Mucosa of gallbladder (tissue), 1 donor: ENCODE results near the gene PTGIR. TPM values are rescaled to one million over a fixed set of nuclear protein-coding genes. Genes with fewer than 3 reads are reported as not detected.

ENCODE experiments used
- DNase-seq: peaks from one replicate; pipeline ENCODE4 v3.0.0-alpha.2; 2020; ENCODE audit warnings: low spot score
- total RNA-seq: library from RNA; stranded (reverse); gene quantifications from one replicate; pipeline ENCODE4 v1.2.1, GENCODE V29; 2021
- donor health status: DM: no; HTN: no; CAD: no.

The PTGIR gene
- total RNA-seq = 1.7 TPM

GRCh38 chr19:46624958-46625661, at the start of gene PTGIR:
Gene PTGIR, minus strand, starts transcription at chr19:46625089. Its CDS starts 864 bp downstream, at chr19:46624225.
- peak; percentile 45 for DNase-seq

- DNase-seq = no peak
Measured at GRCh38 chr19:46670813-46671212, 45.9 kb upstream of the PTGIR start.

- DNase-seq = no peak
Measured at GRCh38 chr19:46668662-46669061, 43.8 kb upstream of the PTGIR start.

GRCh38 chr19:46665072-46665471, 40.2 kb upstream of the PTGIR start:
- no peak for DNase-seq

GRCh38 chr19:46661735-46662592, 37.1 kb upstream of the PTGIR start:
- DNase-seq = peak; percentile 87

GRCh38 chr19:46661020-46661731, 36.3 kb upstream of the PTGIR start, which contains the start of gene DACT3:
Gene DACT3, minus strand, starts transcription at chr19:46661182. Its CDS starts 118 bp downstream, at chr19:46661064.
- peak; percentile 100 for DNase-seq

GRCh38 chr19:46660551-46661019, 35.7 kb upstream of the PTGIR start:
- DNase-seq = peak; percentile 24

GRCh38 chr19:46660008-46660517, 35.2 kb upstream of the PTGIR start:
- peak; percentile 18 for DNase-seq

- DNase-seq = peak; percentile 21
Measured at GRCh38 chr19:46659151-46660007, 34.5 kb upstream of the PTGIR start.

- DNase-seq = no peak
Measured at GRCh38 chr19:46656541-46656940, 31.7 kb upstream of the PTGIR start.

GRCh38 chr19:46654621-46655152, 29.8 kb upstream of the PTGIR start:
- no peak for DNase-seq

- DNase-seq = no peak
Measured at GRCh38 chr19:46650445-46650844, 25.6 kb upstream of the PTGIR start.

GRCh38 chr19:46648961-46649960, 24.4 kb upstream of the PTGIR start:
- DNase-seq = no peak

GRCh38 chr19:46648060-46648960, 23.4 kb upstream of the PTGIR start:
- DNase-seq = no peak

GRCh38 chr19:46646402-46646801, 21.5 kb upstream of the PTGIR start:
- no peak for DNase-seq

- no peak for DNase-seq
Measured at GRCh38 chr19:46644720-46645119, 19.8 kb upstream of the PTGIR start.

GRCh38 chr19:46640656-46641055, 15.8 kb upstream of the PTGIR start:
- no peak for DNase-seq
